Measurements from ENCODE around the gene MINDY2. TPM values are rescaled to one million over a fixed set of nuclear protein-coding genes. Genes with fewer than 3 reads are reported as not detected.
"Not testable (repeated sequence)": the region's sequence is repeated elsewhere in the genome, so short reads cannot be mapped to it uniquely, and the experiment has no call there.

Gene MINDY2
- total and polyA plus RNA-seq, 2 donors (not counting 1 experiment from before 2014, with no cell fraction given) = 21.1 to 22.3 TPM

DNA sequence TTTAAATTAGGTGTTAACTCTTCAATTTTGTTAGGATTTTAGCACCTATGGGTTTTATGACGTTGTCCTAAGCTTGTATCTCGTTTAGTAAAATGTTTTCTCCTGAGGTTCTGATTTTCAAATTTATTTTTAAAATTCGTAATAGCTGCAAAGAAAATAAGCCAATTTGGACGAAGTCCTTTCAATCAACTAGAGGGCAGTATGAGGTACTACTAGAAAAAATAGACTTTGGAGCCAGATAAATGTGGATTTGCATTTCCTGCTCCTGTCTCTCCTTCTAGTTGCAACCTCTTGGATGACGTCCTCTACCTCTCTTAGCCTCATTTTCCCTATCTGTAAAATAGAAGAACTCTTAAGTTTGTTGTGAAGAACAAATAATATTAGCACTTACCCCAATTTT, 81.2 kb downstream of the MINDY2 start:
- H3K4me3 ChIP-seq (replicated peaks in 1 of 4; ENCODE audit: control extremely low read depth in 1 of 4, insufficient read depth in 1 of 4, low read depth in 3 of 4, low read length in 4 of 4) = no peak overlapping the region
- H2AFZ ChIP-seq (ENCODE audit: low read length) = no peak overlapping the region
- peak in 1 of 2 donors; percentile 17 for DNase-seq (ENCODE audit: low read depth in 2 of 2)
- H3K79me2 ChIP-seq (ENCODE audit: control insufficient read depth, insufficient read depth, low read length) = no peaks in the 10 kb centered on the region
- no peaks in the 10 kb centered on the region for H3K9me3 ChIP-seq (ENCODE audit: control insufficient read depth, insufficient read depth, low read depth, low read length)
- H3K9ac ChIP-seq (ENCODE audit: insufficient read depth, low read length) = no peak overlapping the region
- H3K4me2 ChIP-seq (ENCODE audit: extremely low read depth, insufficient read depth, low read length) = no peak overlapping the region
- H4K20me1 ChIP-seq (ENCODE audit: control insufficient read depth, extremely low read depth, insufficient read depth, low read length) = no peaks in the 10 kb centered on the region
- H3K27me3 ChIP-seq (ENCODE audit: control insufficient read depth, insufficient read depth, low read length) = no peaks in the 10 kb centered on the region
- H3K27ac ChIP-seq (ENCODE audit: insufficient read depth, low read length) = no peak overlapping the region
- H3K4me1 ChIP-seq (ENCODE audit: control insufficient read depth, extremely low read depth, insufficient read depth, low read length) = no peaks in the 10 kb centered on the region
- H3K36me3 ChIP-seq (ENCODE audit: control insufficient read depth, insufficient read depth, low read length) = no peaks in the 10 kb centered on the region
- TF ChIP-seq EZH2 (IDR thresholded peaks at IDR 0.05; ENCODE audit: low read length, missing control alignments) = no peak
- TF ChIP-seq, protein P1, sequence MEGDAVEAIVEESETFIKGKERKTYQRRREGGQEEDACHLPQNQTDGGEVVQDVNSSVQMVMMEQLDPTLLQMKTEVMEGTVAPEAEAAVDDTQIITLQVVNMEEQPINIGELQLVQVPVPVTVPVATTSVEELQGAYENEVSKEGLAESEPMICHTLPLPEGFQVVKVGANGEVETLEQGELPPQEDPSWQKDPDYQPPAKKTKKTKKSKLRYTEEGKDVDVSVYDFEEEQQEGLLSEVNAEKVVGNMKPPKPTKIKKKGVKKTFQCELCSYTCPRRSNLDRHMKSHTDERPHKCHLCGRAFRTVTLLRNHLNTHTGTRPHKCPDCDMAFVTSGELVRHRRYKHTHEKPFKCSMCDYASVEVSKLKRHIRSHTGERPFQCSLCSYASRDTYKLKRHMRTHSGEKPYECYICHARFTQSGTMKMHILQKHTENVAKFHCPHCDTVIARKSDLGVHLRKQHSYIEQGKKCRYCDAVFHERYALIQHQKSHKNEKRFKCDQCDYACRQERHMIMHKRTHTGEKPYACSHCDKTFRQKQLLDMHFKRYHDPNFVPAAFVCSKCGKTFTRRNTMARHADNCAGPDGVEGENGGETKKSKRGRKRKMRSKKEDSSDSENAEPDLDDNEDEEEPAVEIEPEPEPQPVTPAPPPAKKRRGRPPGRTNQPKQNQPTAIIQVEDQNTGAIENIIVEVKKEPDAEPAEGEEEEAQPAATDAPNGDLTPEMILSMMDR (conservative IDR thresholded peaks at IDR 0.05 in 1 of 2, IDR thresholded peaks at IDR 0.05 in 1 of 2; ENCODE audit: low read depth in 1 of 2, low read length in 2 of 2) = peak in 1 of 2 donors; percentile 16

DNA sequence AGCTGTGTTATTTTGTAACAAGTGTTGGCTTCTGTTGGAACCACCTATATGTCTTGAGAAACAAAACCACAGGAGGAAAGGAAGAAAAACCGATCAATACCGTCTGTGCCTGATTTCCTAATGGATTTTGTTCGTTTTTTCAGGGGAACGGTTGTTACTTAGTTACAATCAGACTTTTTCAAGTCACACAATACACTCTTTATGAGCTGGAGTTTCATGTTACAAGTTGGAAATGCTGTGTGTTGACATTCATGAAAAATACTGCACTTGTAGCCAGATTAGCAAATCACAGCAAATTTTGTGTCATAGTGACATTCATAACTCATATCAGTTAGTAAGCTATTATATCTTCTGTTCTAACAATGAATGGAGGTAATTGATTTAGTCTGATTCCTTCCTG, 83.5 kb downstream of the MINDY2 start:
- Histone ChIP-seq H3K79me2 (ENCODE audit: control insufficient read depth, insufficient read depth, low read length) (no peaks in the 10 kb centered on the region), H3K4me3 (replicated peaks in 1 of 4; ENCODE audit: control extremely low read depth in 1 of 4, insufficient read depth in 1 of 4, low read depth in 3 of 4, low read length in 4 of 4) (no peak overlapping the region), H3K27me3 (ENCODE audit: control insufficient read depth, insufficient read depth, low read length) (no peaks in the 10 kb centered on the region), H3K27ac (ENCODE audit: insufficient read depth, low read length) (no peak overlapping the region), H4K20me1 (ENCODE audit: control insufficient read depth, extremely low read depth, insufficient read depth, low read length) (no peaks in the 10 kb centered on the region), H3K4me1 (ENCODE audit: control insufficient read depth, extremely low read depth, insufficient read depth, low read length) (no peaks in the 10 kb centered on the region), H3K9ac (ENCODE audit: insufficient read depth, low read length) (no peak overlapping the region), H3K36me3 (ENCODE audit: control insufficient read depth, insufficient read depth, low read length) (no peaks in the 10 kb centered on the region), H3K4me2 (ENCODE audit: extremely low read depth, insufficient read depth, low read length) (no peak overlapping the region), H3K9me3 (ENCODE audit: control insufficient read depth, insufficient read depth, low read depth, low read length) (no peaks in the 10 kb centered on the region), H2AFZ (ENCODE audit: low read length) (no peak overlapping the region)
- no peak for TF ChIP-seq EZH2 (IDR thresholded peaks at IDR 0.05; ENCODE audit: low read length, missing control alignments)
- peak in 1 of 2 donors; percentile 11 for DNase-seq (ENCODE audit: low read depth in 2 of 2)

DNA sequence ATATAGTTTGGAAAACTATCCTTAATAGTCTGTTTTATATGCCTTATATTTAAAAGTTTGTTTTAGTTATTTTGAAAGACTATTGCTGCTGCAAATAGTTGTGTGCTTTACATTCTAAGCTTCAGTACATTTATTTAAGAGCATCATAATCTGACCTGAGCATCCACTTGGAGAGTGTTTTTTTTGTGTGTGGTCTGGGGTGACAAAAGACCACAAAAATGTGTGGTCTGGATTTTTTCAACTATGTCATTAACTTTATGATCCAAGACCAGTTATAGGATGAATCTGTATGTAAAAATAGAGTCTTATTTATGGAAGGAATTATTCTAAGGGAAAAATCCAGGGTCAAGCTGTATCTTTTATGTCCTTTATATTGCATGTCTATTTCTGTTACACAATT, 85.0 kb downstream of the MINDY2 start:
- Histone ChIP-seq H3K4me1 (ENCODE audit: control insufficient read depth, extremely low read depth, insufficient read depth, low read length) (no peaks in the 10 kb centered on the region), H3K4me3 (replicated peaks in 1 of 4; ENCODE audit: control extremely low read depth in 1 of 4, insufficient read depth in 1 of 4, low read depth in 3 of 4, low read length in 4 of 4) (no peak overlapping the region), H3K27ac (ENCODE audit: insufficient read depth, low read length) (no peak overlapping the region), H2AFZ (ENCODE audit: low read length) (no peak overlapping the region), H3K9me3 (ENCODE audit: control insufficient read depth, insufficient read depth, low read depth, low read length) (no peaks in the 10 kb centered on the region), H3K27me3 (ENCODE audit: control insufficient read depth, insufficient read depth, low read length) (no peaks in the 10 kb centered on the region), H3K36me3 (ENCODE audit: control insufficient read depth, insufficient read depth, low read length) (no peaks in the 10 kb centered on the region), H3K4me2 (ENCODE audit: extremely low read depth, insufficient read depth, low read length) (no peak overlapping the region), H3K9ac (ENCODE audit: insufficient read depth, low read length) (no peak overlapping the region), H3K79me2 (ENCODE audit: control insufficient read depth, insufficient read depth, low read length) (no peaks in the 10 kb centered on the region), H4K20me1 (ENCODE audit: control insufficient read depth, extremely low read depth, insufficient read depth, low read length) (no peaks in the 10 kb centered on the region)
- DNase-seq (ENCODE audit: low read depth in 2 of 2) = peak; percentile 30 to 64
- TF ChIP-seq, protein P1 (conservative IDR thresholded peaks at IDR 0.05 in 1 of 2, IDR thresholded peaks at IDR 0.05 in 1 of 2; ENCODE audit: low read depth in 1 of 2, low read length in 2 of 2) = no peak
- no peak for TF ChIP-seq EZH2 (IDR thresholded peaks at IDR 0.05; ENCODE audit: low read length, missing control alignments)

DNA sequence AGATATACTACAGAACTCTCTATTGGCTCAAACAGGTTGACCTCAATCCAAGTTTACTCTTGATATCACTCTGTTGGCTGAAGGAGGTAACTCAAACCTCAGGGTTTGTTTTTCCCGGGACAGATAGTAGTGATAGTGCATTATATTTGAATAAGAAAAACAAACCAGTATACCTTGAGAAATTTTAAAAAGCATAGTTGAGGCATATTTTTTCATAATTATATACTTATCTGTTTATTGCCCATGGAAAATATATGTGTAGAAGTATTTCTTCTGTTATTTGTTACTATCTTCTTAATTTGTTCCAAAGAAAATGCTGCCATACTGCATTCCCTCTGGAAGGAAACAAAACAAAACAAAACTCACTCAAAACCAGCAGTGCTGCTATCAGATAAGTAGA, 85.5 kb downstream of the MINDY2 start:
- not testable (repeated sequence) for H3K9ac ChIP-seq (ENCODE audit: insufficient read depth, low read length); H3K4me2 ChIP-seq (ENCODE audit: extremely low read depth, insufficient read depth, low read length); H3K27me3 ChIP-seq (ENCODE audit: control insufficient read depth, insufficient read depth, low read length); H3K27ac ChIP-seq (ENCODE audit: insufficient read depth, low read length); H3K79me2 ChIP-seq (ENCODE audit: control insufficient read depth, insufficient read depth, low read length); H3K4me3 ChIP-seq (replicated peaks in 1 of 4; ENCODE audit: control extremely low read depth in 1 of 4, insufficient read depth in 1 of 4, low read depth in 3 of 4, low read length in 4 of 4); H3K9me3 ChIP-seq (ENCODE audit: control insufficient read depth, insufficient read depth, low read depth, low read length); H3K4me1 ChIP-seq (ENCODE audit: control insufficient read depth, extremely low read depth, insufficient read depth, low read length); H3K36me3 ChIP-seq (ENCODE audit: control insufficient read depth, insufficient read depth, low read length); H2AFZ ChIP-seq (ENCODE audit: low read length); H4K20me1 ChIP-seq (ENCODE audit: control insufficient read depth, extremely low read depth, insufficient read depth, low read length); DNase-seq (ENCODE audit: low read depth in 2 of 2)

Measured in fibroblast of lung (primary cell).